GM21423 (cell line): ENCODE measurements around the gene PRSS21.

Source experiments
- ATAC-seq: cut with Tn5 transposase; IDR thresholded peaks from one replicate; pipeline ENCODE4 v1.9.1; 2021; ENCODE audit warnings: mild to moderate bottlenecking, moderate library complexity; ENCODE audit not compliant: unreplicated experiment

The PRSS21 gene

DNA sequence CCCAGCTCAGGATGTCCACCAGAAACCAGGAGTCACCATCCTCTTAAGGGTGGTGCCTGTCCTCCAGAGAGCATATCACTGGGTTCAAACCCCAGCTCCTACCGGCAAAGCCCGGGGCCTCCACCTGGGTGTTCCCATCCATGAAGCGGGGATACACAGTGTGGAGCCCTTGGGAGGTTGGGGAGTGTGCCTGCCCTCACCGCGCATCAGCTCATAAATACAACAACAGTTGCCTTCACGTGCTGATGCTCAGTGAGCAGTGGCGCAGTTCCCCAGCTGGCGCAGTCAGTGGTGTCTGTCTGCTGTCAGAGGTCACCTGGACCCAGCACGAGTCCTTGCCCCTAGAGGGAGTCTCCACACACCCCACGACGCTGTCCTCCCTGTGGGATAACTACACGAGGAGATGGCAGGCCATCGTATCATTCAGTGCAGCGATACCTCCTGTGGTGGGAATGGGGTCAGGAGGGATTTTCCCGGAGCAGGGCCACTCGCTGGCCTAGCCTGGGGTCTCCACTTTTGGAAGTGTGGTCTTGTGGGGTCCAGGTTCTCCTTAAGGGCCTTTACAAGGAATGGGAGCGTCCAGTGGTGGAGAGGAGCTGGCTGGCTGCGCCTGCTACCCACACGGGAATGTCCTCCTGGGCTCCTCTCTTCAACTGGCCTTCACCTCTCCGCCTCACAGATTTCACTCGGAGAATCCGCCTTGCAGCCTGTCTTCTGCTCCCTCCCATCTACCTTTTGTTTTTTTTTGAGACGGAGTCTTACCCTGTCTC is 37.7 kb upstream of the PRSS21 start:
- no peak for ATAC-seq

DNA sequence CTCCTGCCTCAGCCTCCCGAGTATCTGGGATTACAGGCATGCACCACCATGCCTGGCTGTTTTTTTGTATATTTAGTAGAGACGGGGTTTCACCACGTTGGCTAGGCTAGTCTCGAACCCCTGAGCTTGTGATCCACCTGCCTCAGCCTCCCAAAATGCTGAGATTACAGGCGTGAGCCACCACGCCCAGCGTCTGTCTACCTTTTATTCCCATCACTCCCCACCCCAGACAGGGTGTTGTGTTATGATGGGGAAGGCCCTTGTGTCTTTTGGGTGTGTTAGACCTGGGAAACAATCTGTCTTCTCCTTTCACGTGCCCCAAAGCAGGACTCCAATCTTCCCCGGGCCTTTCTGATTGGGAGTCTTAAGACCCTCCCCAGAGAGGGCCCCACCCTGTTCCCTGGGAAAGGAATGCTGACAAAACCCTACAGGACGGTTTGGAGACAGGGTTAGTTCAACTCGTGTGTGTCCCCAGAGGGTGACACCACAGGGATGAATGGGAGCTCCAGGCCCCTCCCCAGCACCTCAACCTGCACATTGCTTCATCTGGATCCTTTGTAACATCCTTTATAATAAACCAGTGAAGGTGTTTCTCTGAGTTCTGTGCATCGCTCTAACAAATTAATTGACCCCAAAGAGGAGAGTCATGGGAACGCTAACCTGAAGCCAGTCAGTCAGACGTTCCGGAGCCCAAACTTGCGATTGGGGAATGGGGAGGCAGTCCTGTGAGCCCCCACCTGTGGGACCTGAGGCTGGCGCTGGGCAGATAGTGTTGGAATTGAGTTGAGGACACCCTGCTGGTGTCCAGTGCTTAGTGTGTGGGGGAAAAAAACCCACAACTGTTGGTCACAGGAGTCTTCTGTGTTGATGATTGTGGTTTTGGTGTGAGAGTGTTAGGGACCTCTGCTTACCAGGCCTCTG is 36.8 kb upstream of the PRSS21 start:
- ATAC-seq: no peak

DNA sequence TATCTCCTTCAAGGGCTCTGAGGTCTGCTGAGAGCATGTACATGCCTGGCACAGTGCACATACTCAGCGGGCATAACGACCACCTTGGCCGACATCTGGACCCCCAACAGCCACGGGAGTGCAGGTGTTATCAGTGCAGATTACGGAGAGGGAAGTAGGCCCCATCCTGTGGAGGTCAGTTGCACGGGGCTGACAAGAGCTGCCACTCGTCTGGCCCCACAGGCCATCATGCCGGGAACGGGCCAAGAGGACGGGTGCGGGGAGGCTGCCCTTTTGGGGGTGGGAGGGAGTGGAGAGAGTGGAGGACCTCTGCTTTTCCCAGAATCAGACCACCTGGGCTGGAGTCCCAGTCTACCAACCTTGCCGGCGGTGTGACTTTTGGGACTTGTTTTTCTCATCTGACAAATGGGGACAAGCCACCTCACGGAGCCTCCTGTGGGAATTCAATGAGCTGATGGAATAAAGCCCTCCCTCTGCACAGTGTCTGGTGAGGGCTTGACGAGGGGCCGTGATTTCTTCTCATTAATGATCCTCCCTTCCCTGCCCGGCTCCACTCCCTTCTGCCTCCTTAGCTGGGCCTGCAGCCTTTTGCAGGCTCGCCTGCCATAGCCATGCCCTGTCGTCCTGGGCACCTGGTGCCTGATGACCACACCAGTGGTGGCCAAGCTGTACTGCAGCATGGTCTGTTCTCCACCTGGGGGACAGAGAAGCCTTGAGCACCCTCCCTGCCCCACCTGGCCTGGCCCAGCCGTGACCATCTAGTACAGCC is 34.3 kb upstream of the PRSS21 start:
- ATAC-seq: no peak

DNA sequence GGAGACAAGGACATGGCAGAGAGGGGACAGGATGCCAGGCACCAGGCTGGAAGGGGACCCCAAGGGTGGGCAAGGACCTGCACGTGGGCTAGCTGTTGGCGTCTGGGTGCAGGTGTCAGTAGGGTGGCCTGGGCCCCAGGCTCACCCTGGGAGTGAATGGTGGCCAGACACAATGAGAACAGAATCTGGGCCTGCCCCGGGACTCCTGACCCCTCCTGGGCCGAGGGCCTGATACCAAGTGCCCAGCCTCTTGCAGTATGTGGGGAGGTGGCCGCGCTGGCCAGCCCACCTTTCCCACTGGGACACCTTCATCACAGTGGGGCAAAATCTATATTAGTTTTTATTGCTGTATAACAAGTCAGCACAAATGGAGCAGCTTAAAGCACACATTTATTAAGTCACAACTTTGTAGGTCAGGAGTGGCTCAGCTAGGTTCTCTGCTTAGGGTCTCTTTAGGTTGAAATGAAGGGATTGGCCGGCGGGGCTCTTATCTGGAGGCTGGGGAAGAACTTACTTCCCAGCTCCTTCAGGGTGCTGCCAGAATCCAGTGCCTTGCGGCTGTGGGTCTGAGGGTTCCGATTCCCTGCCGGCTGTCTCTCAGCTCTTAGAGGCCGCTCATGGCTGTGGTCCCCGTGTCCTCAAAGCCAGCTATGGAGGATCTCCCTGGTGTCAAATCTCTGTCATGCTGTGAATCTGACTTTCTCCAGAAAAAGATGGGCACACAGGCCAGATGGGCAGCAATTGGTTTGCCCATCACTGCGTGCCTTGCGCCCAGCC is 33.3 kb upstream of the PRSS21 start:
- ATAC-seq: no peak

GRCh38 chr16:2784358-2785100 is 32.5 kb upstream of the PRSS21 start:
- ATAC-seq: no peak

GRCh38 chr16:2785101-2785991 is 31.7 kb upstream of the PRSS21 start:
- ATAC-seq: no peak

GRCh38 chr16:2786061-2786825 is 30.8 kb upstream of the PRSS21 start:
- ATAC-seq: no peak

- no peak for ATAC-seq
Observed at GRCh38 chr16:2786826-2787151, 30.2 kb upstream of the PRSS21 start.

DNA sequence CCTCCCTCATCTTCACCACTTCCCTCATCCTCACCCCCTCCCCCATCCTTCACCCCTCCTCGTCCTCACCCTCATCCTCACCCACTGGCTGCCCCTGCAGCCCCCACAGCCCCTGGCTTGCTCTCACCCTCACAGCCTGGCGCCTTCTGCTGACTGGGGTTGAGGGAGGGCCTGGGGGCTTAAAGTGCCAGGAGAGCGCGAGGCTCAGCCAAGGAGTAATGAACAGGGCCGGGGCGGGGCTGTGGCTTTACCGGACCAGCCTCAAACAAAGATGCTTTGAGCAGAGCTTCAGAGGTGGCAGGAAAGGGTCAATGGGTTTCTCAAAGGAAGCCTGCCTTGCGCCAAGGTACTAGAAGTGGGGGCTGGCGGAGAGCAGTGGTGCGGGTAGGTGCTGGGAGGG is 29.6 kb upstream of the PRSS21 start, which contains the start of gene PRSS33:
Gene PRSS33, minus strand, starts transcription at position 155 of the 400 bp plus-strand sequence. CDS start 1,013 bp downstream, outside the sequence.
- no peak for ATAC-seq

- no peak for ATAC-seq
Observed at GRCh38 chr16:2787961-2788360, 29.1 kb upstream of the PRSS21 start.

DNA sequence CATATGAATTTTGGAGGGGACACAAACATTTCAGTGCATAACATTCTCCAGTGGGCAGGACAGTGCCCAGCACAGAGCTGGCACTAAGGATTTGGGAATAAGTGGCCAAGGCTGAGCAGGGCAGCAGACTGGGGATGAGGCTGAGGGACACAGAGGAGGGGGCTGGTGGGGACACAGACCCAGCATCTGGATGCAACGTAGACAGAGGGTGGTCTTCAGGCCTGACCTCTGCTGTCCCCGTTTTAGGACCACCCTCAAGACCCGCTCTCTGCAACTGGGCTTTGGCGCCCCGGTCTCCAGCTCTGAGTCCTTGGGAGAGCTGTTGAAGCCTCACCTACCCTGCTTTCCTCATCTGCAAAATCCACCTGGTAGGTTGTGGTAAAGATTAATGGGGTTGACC is 26.4 kb upstream of the PRSS21 start:
- no peak for ATAC-seq

DNA sequence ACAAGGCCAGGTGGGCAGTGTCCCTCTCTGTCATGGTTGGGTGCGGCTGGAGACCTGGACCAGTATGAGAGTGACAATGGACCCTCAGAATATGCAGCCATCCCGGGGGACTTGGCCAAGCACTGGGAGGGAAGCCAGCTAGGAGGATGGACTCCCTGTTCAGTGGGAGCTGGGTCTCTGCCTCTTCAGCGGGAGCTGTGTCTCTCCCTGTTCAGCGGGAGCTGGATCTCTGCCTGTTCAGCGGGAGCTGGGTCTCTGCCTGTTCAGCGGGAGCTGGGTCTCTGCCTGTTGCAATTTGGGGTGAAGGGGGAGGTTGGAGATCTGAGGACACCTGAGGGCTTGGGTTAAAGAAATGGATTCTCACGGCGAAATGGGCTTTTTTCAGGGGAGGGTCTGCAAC is 25.9 kb upstream of the PRSS21 start:
- ATAC-seq: no peak

GRCh38 chr16:2792940-2793339 is 24.1 kb upstream of the PRSS21 start:
- ATAC-seq: no peak

- no peak for ATAC-seq
Observed at GRCh38 chr16:2795395-2796143, 21.5 kb upstream of the PRSS21 start.

DNA sequence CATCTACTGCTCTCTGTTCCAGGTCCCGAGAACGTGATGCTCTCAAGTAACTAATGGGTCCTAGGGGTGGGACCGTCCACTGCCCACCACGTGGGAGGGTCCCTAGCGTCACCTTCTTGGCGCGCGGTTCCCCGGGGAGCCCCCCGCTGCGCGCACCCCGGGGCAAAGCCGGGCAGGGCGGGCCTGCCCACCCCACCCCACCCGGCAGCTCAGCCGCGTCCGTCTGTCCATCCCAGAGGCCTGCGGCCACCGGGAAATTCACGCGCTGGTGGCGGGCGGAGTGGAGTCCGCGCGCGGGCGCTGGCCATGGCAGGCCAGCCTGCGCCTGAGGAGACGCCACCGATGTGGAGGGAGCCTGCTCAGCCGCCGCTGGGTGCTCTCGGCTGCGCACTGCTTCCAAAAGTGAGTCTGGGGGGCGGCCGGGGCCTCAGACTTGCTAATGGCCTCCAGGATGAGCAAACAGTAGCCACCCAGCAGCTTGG is 18.3 kb upstream of the PRSS21 start:
- ATAC-seq: no peak

GRCh38 chr16:2799205-2799858 is 17.7 kb upstream of the PRSS21 start:
- ATAC-seq: no peak

DNA sequence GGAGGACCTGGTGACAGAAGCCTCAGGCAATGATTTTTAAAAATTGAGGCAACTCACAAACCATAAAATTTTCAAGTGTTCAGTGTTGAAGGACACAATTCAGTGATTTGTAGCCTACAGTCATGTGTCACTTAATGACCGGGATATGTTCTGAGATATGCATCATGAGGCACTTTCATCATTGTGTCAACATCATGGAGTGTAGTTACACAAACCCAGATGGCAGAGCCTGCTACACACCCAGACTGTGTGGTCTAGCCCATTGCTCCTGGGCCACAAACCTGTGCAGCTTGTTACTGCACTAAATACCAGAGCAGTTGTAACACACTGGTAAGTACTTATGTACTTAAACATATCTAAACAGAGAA is 17.2 kb upstream of the PRSS21 start:
- ATAC-seq: no peak
